B cell (primary cell): ENCODE results near the gene MTUS2. TPM values are rescaled to one million over a fixed set of nuclear protein-coding genes. Genes with fewer than 3 reads are reported as not detected.

Experiments used
- ATAC-seq: fragments of 200-7000 bp; cut with Tn5 transposase; one replicate; pipeline ENCODE4 v1.10.0; 2021; ENCODE audit warnings: low read depth, mild to moderate bottlenecking, moderate number of reproducible peaks, moderate library complexity
- CTCF ChIA-PET: fragments of 350-600 bp; sonication (Branson Sonifier 250); formaldehyde crosslinking; loops from one replicate; lab custom pipeline; 2021; ENCODE audit warnings: antibody characterized with exemption, inconsistent platforms; lab: Charles Lee
- POLR2A ChIA-PET: fragments of 350-600 bp; sonication (Branson Sonifier 250); formaldehyde crosslinking; loops from one replicate; lab custom pipeline; 2021; ENCODE audit warnings: antibody characterized with exemption; lab: Charles Lee
- DNase-seq: peaks from one replicate; pipeline ENCODE4 v3.0.0; 2013
- H2AFZ ChIP-seq: 2 replicates; pipeline ENCODE4 v1.6.1; 2012; ENCODE audit warnings: mild to moderate bottlenecking, low read depth, low read length; ENCODE audit not compliant: insufficient read depth, poor library complexity, severe bottlenecking
- H3K27ac ChIP-seq, 2 donors: 1 replicate in 1 of 2; 2 replicates in 1 of 2; pipeline ENCODE4 v1.5.1; 2012 to 2013; ENCODE audit warnings: low read length in 2 of 2, mild to moderate bottlenecking in 2 of 2, moderate library complexity in 1 of 2
- H3K27me3 ChIP-seq, 4 experiments: fragments of 200-600 bp in 1 of 4; sonication (generic) in 1 of 4; replicated peaks in 1 of 4; 1 replicate in 2 of 4; 2 replicates in 2 of 4; pipeline versions ENCODE4 v1.6.1 to v1.7.0; 2013 to 2016; ENCODE audit warnings: low read length in 3 of 4, mild to moderate bottlenecking in 2 of 4, mixed read lengths in 1 of 4, moderate library complexity in 1 of 4; ENCODE audit not compliant: insufficient read depth in 4 of 4, control insufficient read depth in 3 of 4; ENCODE audit errors: control extremely low read depth in 1 of 4
- H3K36me3 ChIP-seq, 2 experiments: replicated peaks in 1 of 2; 1 replicate in 1 of 2; 2 replicates in 1 of 2; pipeline versions ENCODE4 v1.6.1 to v1.7.1; 2013; ENCODE audit warnings: low read length in 1 of 2; ENCODE audit not compliant: insufficient read depth in 2 of 2, control insufficient read depth in 1 of 2; ENCODE audit errors: control extremely low read depth in 1 of 2, extremely low read depth in 1 of 2
- H3K4me1 ChIP-seq, 2 donors: fragments of 200-600 bp in 1 of 2; sonication (generic) in 1 of 2; 1 replicate in 1 of 2; 2 replicates in 1 of 2; pipeline versions ENCODE4 v1.5.1 to v1.6.1; 2013 to 2017; ENCODE audit warnings: low read length in 2 of 2; ENCODE audit not compliant: control insufficient read depth in 2 of 2, insufficient read depth in 2 of 2
- H3K4me2 ChIP-seq: replicated peaks from 2 replicates; pipeline ENCODE3; 2012; ENCODE audit warnings: mild to moderate bottlenecking, low read depth, low read length; ENCODE audit not compliant: poor library complexity, severe bottlenecking
- H3K4me3 ChIP-seq, 5 experiments: fragments of 200-600 bp in 1 of 5; sonication (generic) in 1 of 5; 1 replicate in 3 of 5; 2 replicates in 2 of 5; pipeline versions ENCODE4 v1.5.1 to v1.7.0; 2011 to 2016; ENCODE audit warnings: low read length in 4 of 5, mild to moderate bottlenecking in 4 of 5, low read depth in 2 of 5, control low read depth in 1 of 5, moderate library complexity in 1 of 5; ENCODE audit not compliant: insufficient read depth in 1 of 5; ENCODE audit errors: control extremely low read depth in 1 of 5, extremely low read depth in 1 of 5
- H3K79me2 ChIP-seq: fragments of 200-600 bp; sonication (generic); one replicate; pipeline ENCODE4 v1.6.0; 2016; ENCODE audit warnings: low read length; ENCODE audit not compliant: control insufficient read depth, insufficient read depth
- H3K9ac ChIP-seq: fragments of 200-600 bp; sonication (generic); 2 replicates; pipeline ENCODE4 v1.6.1; 2017; ENCODE audit warnings: mild to moderate bottlenecking, low read length, moderate library complexity
- H3K9me3 ChIP-seq, 3 donors: one replicate each; pipeline versions ENCODE4 v1.6.1 to v1.7.1; 2013; ENCODE audit warnings: low read length in 2 of 3; ENCODE audit not compliant: control insufficient read depth in 2 of 3, insufficient read depth in 1 of 3; ENCODE audit errors: control extremely low read depth in 1 of 3
- H4K20me1 ChIP-seq: 2 replicates; pipeline ENCODE4 v1.6.0; 2012; ENCODE audit warnings: mild to moderate bottlenecking, low read length; ENCODE audit not compliant: insufficient read depth, control insufficient read depth, poor library complexity, severe bottlenecking
- H3K27ac Mint-ChIP-seq: one replicate; pipeline ENCODE4 v1.8.0; 2021; ENCODE audit warnings: mixed read lengths
- H3K27me3 Mint-ChIP-seq: one replicate; pipeline ENCODE4 v1.8.0; 2021; ENCODE audit warnings: mixed read lengths
- H3K4me1 Mint-ChIP-seq: one replicate; pipeline ENCODE4 v1.8.0; 2021; ENCODE audit warnings: mixed read lengths
- H3K4me3 Mint-ChIP-seq: one replicate; pipeline ENCODE4 v1.8.0; 2021; ENCODE audit warnings: mixed read lengths
- H3K9me3 Mint-ChIP-seq: one replicate; pipeline ENCODE4 v1.8.0; 2022; ENCODE audit warnings: mixed read lengths; ENCODE audit not compliant: insufficient read depth
- EZH2 ChIP-seq: IDR thresholded peaks from 2 replicates; pipeline ENCODE4 v1.6.1; 2012; ENCODE audit warnings: borderline replicate concordance, low read depth, mild to moderate bottlenecking, moderate library complexity, low read length; ENCODE audit not compliant: insufficient read depth, poor library complexity, severe bottlenecking
- whole genome bisulfite sequencing: methylation state at CpG from one replicate; pipeline ENCODE4 v1.1.5; 2013; ENCODE audit warnings: missing lambda C conversion rate; ENCODE audit not compliant: insufficient coverage; 5-methylcytosine and 5-hydroxymethylcytosine counted together
- intact Hi-C: fragments of 100-400 bp; cut with micrococcal nuclease; formaldehyde crosslinking; loops from one replicate; pipeline ENCODE4 v1.10.0; 2022
- polyA plus RNA-seq: library from polyadenylated mRNA; depleted of rRNA; stranded (reverse); fragments of >200 nt; gene quantifications from 2 replicates; pipeline ENCODE4 v1.2.3, GENCODE V29; 2012
- total RNA-seq, 2 donors: library from RNA; stranded (reverse); fragments of 120-200 nt in 1 of 2; gene quantifications; 1 replicate in 1 of 2; 2 replicates in 1 of 2; pipeline versions ENCODE4 v1.2.3 to v1.2.4, GENCODE V29; 2013 to 2022
- TF ChIP-seq, protein P1 (sequence below): fragments of 200-600 bp; IDR thresholded peaks from one replicate; pipeline ENCODE4 v1.8.0; 2022; ENCODE audit warnings: antibody characterized with exemption, mild to moderate bottlenecking

Gene MTUS2
- total and polyA plus RNA-seq, 2 donors (not counting 1 experiment from before 2014, with no cell fraction given): 0.12 TPM; not detected in 1

DNA sequence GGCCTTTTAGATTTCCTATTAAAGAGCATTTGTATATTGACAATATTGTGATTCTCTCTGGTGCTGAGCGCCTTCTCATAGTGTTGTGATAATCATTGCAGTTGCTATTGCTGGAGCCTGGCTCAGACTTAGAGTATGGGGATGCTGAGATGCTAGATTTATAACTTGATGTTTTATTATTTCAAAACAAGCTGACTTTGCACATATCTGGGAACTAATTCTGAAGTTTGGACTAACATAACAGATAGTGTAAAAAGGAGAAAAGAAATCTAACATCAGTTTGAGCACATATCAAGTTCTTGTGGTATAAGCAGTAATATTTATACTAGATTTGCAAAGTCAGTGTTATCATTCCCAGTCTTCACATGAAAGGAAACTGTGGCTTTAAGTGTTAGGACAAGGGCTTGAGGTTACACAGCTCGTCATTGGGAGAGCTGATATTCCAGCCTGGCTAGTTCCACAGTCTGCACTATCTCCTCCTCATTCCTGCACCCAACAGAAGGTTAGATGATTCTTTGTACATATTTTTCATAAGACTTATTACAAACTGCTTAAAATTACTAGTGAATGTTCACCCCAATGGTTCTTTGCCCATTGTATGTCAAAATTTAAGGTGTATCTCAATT is 279.8 kb downstream of the MTUS2 start:
- Mint-ChIP-seq H3K9me3 (peaks cover 3% of the 10 kb centered on the region), H3K27me3 (peaks cover 34% of the 10 kb centered on the region), H3K4me3 (no peak overlapping the region), H3K4me1 (no peaks in the 10 kb centered on the region), H3K27ac (no peak overlapping the region)
- no peak for DNase-seq
- Histone ChIP-seq H3K79me2 (no peaks in the 10 kb centered on the region), H4K20me1 (no peaks in the 10 kb centered on the region), H3K27me3 (peaks cover 0 to 3% (median 1%) of the 10 kb centered on the region in 4 experiments), H3K4me2 (no peak overlapping the region), H3K4me1 (no peaks in the 10 kb centered on the region), H2AFZ (no peak overlapping the region), H3K36me3 (no peaks in the 10 kb centered on the region), H3K9ac (no peak overlapping the region), H3K9me3 (peaks cover 0 to 2% (median 0%) of the 10 kb centered on the region in 3 donors), H3K4me3 (no peak overlapping the region), H3K27ac (no peak overlapping the region)
- ATAC-seq: no peak
- WGBS: 100% methylated on average over 1 of the region's 2 CpGs
- POLR2A ChIA-PET: no interaction called here
- TF ChIP-seq, protein P1, sequence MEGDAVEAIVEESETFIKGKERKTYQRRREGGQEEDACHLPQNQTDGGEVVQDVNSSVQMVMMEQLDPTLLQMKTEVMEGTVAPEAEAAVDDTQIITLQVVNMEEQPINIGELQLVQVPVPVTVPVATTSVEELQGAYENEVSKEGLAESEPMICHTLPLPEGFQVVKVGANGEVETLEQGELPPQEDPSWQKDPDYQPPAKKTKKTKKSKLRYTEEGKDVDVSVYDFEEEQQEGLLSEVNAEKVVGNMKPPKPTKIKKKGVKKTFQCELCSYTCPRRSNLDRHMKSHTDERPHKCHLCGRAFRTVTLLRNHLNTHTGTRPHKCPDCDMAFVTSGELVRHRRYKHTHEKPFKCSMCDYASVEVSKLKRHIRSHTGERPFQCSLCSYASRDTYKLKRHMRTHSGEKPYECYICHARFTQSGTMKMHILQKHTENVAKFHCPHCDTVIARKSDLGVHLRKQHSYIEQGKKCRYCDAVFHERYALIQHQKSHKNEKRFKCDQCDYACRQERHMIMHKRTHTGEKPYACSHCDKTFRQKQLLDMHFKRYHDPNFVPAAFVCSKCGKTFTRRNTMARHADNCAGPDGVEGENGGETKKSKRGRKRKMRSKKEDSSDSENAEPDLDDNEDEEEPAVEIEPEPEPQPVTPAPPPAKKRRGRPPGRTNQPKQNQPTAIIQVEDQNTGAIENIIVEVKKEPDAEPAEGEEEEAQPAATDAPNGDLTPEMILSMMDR: no peak
- no peak for TF ChIP-seq EZH2
- intact Hi-C loops: no loop called here
- CTCF ChIA-PET: no interaction called here

DNA sequence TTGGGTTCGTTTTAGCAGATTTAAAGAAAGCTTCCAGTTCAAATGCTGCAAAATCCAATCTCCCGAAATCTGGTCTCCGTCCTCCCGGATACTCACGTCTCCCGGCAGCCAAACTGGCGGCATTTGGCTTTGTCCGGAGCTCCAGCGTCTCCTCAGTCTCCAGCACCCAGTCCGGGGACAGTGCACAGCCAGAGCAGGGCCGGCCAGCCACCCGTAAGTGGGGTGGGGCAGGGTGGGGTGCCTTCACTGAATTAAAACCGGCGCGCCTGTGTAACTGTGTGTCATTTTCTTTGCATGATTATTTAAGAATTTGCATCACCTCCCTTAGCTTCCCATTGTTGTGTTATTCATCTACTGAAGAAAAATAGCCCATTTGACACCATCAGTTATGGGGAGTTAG is 280.6 kb downstream of the MTUS2 start:
- no peak overlapping the region for H3K4me3 ChIP-seq
- H3K79me2 ChIP-seq: no peaks in the 10 kb centered on the region
- no peak overlapping the region for H3K9ac ChIP-seq
- Mint-ChIP-seq H3K9me3 (peaks cover 3% of the 10 kb centered on the region), H3K27me3 (peaks cover 36% of the 10 kb centered on the region), H3K4me3 (no peak overlapping the region), H3K27ac (no peak overlapping the region), H3K4me1 (no peaks in the 10 kb centered on the region)
- intact Hi-C loops: no loop called here
- no peak overlapping the region for H2AFZ ChIP-seq
- peaks cover 0 to 2% (median 0%) of the 10 kb centered on the region in 3 donors for H3K9me3 ChIP-seq
- ATAC-seq (no peak), DNase-seq (no peak)
- no peaks in the 10 kb centered on the region for H3K4me1 ChIP-seq
- no peak for TF ChIP-seq EZH2
- TF ChIP-seq, protein P1: no peak
- H3K27ac ChIP-seq: no peak overlapping the region
- ChIA-PET CTCF (no interaction called here), POLR2A (no interaction called here)
- peaks cover 0 to 3% (median 1%) of the 10 kb centered on the region in 4 experiments for H3K27me3 ChIP-seq
- no peak overlapping the region for H3K4me2 ChIP-seq
- no peaks in the 10 kb centered on the region for H3K36me3 ChIP-seq
- no peaks in the 10 kb centered on the region for H4K20me1 ChIP-seq
- 97% methylated on average over 7 of the region's 15 CpGs for WGBS
